Right atrium auricular region (tissue), 2 donors: ENCODE measurements around the gene CHMP1B. TPM values are rescaled to one million over a fixed set of nuclear protein-coding genes. Genes with fewer than 3 reads are reported as not detected.

Source experiments
- DNase-seq: peaks from one replicate; pipeline ENCODE4 v3.0.0-alpha.2; 2019; ENCODE audit warnings: low spot score
- H3K27ac ChIP-seq, 2 donors: fragments of 200-600 bp; sonication (generic); 1 replicate in 1 of 2; 2 replicates in 1 of 2; pipeline ENCODE4 v1.5.1; 2016 to 2019
- H3K27me3 ChIP-seq, 2 donors: fragments of 200-600 bp; sonication (generic); one replicate each; pipeline versions ENCODE4 v1.5.1 to v1.6.0; 2017 to 2019
- H3K36me3 ChIP-seq: fragments of 200-600 bp; sonication (generic); one replicate; pipeline ENCODE4 v1.5.1; 2016
- H3K4me1 ChIP-seq, 2 donors: fragments of 200-600 bp; sonication (generic); one replicate each; pipeline versions ENCODE4 v1.5.1 to v1.6.0; 2017 to 2019
- H3K4me3 ChIP-seq, 2 donors: fragments of 200-600 bp; sonication (generic); 1 replicate in 1 of 2; 2 replicates in 1 of 2; pipeline ENCODE4 v1.5.1; 2017 to 2019; ENCODE audit warnings: mild to moderate bottlenecking in 1 of 2, moderate library complexity in 1 of 2
- H3K9me3 ChIP-seq, 2 donors: fragments of 200-600 bp; sonication (generic); one replicate each; pipeline ENCODE4 v1.5.1; 2019
- CTCF ChIP-seq, 2 donors: fragments of 200-600 bp; sonication (generic); IDR thresholded peaks; one replicate each; pipeline ENCODE4 v1.5.1; 2019; ENCODE audit warnings: antibody characterized with exemption in 2 of 2
- total RNA-seq, 2 donors: library from RNA; depleted of rRNA; stranded (reverse); fragments of >200 nt; gene quantifications; one replicate each; pipeline ENCODE4 v1.1.0, GENCODE V29; 2016

Gene CHMP1B
- total RNA-seq, 2 donors from 2014 or later, result 30.5 to 38.2 TPM

DNA sequence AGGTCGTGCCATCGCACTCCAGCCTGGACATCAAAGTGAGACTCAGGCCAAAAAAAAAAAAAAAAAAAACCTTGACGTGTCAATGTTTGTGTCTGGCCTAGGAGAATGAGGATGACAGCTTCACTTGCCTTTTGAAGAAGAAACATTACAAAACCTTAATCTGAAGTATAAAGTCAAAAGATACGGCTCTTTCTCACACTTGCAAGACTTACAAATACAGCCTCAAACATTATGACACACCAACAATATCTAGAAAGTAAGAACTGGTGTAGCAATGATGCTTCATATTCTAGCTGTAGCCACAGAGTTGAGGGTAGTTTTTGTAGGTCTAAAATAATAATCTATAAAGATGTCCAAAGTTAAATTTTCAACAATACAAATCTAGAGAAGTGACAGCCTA, 31.4 kb downstream of the CHMP1B start:
- Histone ChIP-seq H3K27me3 (no peaks in the 10 kb centered on the region), H3K36me3 (peaks cover 44% of the 10 kb centered on the region), H3K9me3 (no peaks in the 10 kb centered on the region), H3K27ac (no peak overlapping the region), H3K4me3 (no peak overlapping the region), H3K4me1 (no peaks in the 10 kb centered on the region)
- TF ChIP-seq CTCF (IDR thresholded peaks at IDR 0.05), result no peak
- no peak for DNase-seq

DNA sequence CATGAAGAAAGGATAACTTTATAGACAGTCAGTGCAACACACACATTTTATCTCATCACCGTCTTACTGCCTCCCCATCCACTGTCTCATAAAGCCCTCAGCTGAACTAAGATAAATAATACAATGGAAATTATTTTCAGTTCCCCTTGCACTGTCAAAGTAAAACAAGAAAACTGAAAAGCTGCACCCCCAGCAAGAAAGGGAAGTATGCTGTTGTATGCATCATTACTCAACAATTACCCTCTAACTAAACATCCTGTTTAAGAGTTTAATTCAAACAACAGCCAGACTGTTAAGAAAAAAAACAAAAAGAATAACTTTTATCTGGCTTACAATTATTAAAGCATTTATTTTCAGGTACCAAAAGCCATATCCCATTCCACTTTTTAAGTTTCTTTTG, 31.9 kb downstream of the CHMP1B start:
- no peaks in the 10 kb centered on the region for H3K9me3 ChIP-seq
- no peak overlapping the region for H3K27ac ChIP-seq
- H3K36me3 ChIP-seq, result peaks cover 49% of the 10 kb centered on the region
- TF ChIP-seq CTCF (IDR thresholded peaks at IDR 0.05), result no peak
- DNase-seq, result no peak
- H3K27me3 ChIP-seq, result no peaks in the 10 kb centered on the region
- H3K4me3 ChIP-seq, result no peak overlapping the region
- no peaks in the 10 kb centered on the region for H3K4me1 ChIP-seq

- TF ChIP-seq CTCF (IDR thresholded peaks at IDR 0.05), result no peak
- H3K4me3 ChIP-seq, result no peak overlapping the region
- H3K9me3 ChIP-seq, result no peaks in the 10 kb centered on the region
- H3K27me3 ChIP-seq, result no peaks in the 10 kb centered on the region
- H3K27ac ChIP-seq, result no peak overlapping the region
- H3K36me3 ChIP-seq, result peaks cover 55% of the 10 kb centered on the region
- DNase-seq, result no peak
- H3K4me1 ChIP-seq, result no peaks in the 10 kb centered on the region
These were observed 33.3 kb downstream of the CHMP1B start for GRCh38 chr18:11884396-11885030.

DNA sequence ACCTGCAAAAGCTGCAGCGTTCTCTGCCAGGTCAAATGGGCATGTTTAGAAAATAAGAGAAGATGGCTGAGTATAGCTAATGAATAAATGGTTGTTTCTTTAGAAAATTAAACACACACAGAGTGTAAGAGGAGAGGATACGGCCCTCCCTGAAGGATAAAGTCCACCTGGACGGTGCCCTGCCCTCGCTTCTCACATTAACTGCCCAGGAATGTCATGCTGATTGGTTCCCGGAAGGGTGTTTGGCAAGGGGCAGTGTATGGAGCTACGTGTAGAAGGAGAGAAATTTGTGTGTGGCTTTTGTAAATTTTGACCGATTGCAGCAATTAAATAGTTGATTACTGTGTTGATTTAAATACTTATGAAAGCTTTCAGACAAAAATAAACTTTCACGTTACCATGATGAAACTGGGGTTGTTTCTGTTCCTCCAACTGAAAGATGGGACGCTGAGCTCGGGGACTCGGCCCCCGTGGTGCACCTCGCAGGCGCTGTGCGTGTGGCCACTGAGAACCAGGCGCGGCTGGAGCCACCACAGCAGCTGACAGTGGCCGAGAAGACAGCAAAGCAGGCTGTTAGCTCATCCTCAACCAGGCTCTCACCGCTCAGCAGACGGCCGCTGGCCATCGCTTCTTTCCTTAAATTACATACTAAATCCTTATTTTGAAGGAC, 34.2 kb downstream of the CHMP1B start:
- TF ChIP-seq CTCF (IDR thresholded peaks at IDR 0.05), result no peak
- no peak overlapping the region for H3K4me3 ChIP-seq
- no peaks in the 10 kb centered on the region for H3K27me3 ChIP-seq
- no peaks in the 10 kb centered on the region for H3K4me1 ChIP-seq
- H3K36me3 ChIP-seq, result peaks cover 64% of the 10 kb centered on the region
- no peaks in the 10 kb centered on the region for H3K9me3 ChIP-seq
- H3K27ac ChIP-seq, result no peak overlapping the region
- no peak for DNase-seq

DNA sequence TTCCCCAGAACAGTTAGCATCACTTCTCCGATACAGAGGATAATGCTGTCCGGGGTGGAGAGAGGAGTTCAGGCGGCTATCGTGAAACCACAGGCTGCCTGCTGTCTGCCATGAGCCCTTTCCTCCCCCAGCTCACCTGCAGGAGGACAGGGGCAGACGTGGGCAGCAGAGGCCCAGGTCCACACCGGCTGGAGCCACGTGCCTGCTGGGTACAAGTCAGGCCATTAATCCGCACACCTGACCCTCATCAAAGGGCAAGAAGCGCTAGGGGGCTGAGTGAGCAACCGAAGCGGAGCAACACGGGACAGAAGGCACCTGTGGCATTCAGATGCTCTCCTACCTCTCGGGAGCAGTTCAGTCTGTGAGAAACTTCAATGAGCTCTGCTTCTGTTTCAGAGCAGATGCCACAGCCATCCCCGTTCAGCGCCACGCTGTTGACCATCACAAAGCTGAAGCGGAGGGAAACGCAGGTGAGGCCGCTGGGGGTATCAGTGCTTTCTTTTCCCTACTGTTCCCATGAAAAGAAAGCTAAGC, 35.4 kb downstream of the CHMP1B start:
- no peak for TF ChIP-seq CTCF (IDR thresholded peaks at IDR 0.05)
- DNase-seq, result no peak
- Histone ChIP-seq H3K4me3 (no peak overlapping the region), H3K27ac (no peak overlapping the region), H3K27me3 (no peaks in the 10 kb centered on the region), H3K36me3 (peaks cover 62% of the 10 kb centered on the region), H3K4me1 (no peaks in the 10 kb centered on the region), H3K9me3 (no peaks in the 10 kb centered on the region)
